SH-SY5Y (cell line): ENCODE measurements around the gene IZUMO1R.

Experiments
- GATA2 ChIP-seq: IDR thresholded peaks from 2 replicates; pipeline ENCODE4 v1.6.1; 2011; ENCODE audit warnings: mild to moderate bottlenecking, low read depth, low read length
- GATA3 ChIP-seq: IDR thresholded peaks from 2 replicates; pipeline ENCODE4 v1.6.1; 2011; ENCODE audit warnings: low read depth, mild to moderate bottlenecking, low read length, moderate library complexity

DNA sequence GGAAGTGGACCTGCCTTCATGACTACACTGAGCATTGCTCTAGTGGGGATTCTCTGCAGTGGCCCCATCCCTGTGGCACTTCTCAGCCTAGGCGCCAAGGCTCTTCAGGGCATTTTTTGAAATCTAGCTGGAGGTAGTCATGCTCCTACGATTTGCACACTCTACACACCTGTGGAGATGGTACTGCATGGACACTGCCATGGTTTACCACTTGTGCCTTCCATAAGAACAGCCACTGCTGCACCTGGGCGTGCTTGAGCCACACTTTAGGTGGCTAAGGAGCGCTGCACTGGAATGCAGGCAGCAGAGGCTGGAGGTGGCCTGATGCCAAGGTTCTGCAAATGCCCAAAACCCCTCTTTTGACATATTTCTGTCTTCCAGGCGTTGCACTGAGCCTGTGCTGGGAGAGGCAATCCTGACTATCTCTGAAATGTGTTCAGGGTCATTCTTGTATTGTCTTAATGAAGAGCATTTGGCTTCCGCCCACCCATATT is 24.3 kb downstream of the IZUMO1R start:
- no peak for TF ChIP-seq GATA2
- TF ChIP-seq GATA3: no peak
